Measurements from ENCODE around the gene CCDC17.

- TF ChIP-seq POLR2A (IDR thresholded peaks at IDR 0.05) (no peak), EP300 (IDR thresholded peaks at IDR 0.05) (no peak), CTCF (IDR thresholded peaks at IDR 0.05) (no peak), POLR2AphosphoS5 (IDR thresholded peaks at IDR 0.05) (no peak)
Observed at GRCh38 chr1:45621501-45621836, 2.4 kb downstream of the CCDC17 start.
